ENCODE measurements around the gene DNM3. TPM values are rescaled to one million over a fixed set of nuclear protein-coding genes. Genes with fewer than 3 reads are reported as not detected.

DNM3 gene
- total and polyA plus RNA-seq, 9 of the 15 experiments (the other 6 are each of a cell fraction or from before 2014, with no cell fraction given), result 0.08 to 0.36 (median 0.22) TPM; not detected in 1

DNA sequence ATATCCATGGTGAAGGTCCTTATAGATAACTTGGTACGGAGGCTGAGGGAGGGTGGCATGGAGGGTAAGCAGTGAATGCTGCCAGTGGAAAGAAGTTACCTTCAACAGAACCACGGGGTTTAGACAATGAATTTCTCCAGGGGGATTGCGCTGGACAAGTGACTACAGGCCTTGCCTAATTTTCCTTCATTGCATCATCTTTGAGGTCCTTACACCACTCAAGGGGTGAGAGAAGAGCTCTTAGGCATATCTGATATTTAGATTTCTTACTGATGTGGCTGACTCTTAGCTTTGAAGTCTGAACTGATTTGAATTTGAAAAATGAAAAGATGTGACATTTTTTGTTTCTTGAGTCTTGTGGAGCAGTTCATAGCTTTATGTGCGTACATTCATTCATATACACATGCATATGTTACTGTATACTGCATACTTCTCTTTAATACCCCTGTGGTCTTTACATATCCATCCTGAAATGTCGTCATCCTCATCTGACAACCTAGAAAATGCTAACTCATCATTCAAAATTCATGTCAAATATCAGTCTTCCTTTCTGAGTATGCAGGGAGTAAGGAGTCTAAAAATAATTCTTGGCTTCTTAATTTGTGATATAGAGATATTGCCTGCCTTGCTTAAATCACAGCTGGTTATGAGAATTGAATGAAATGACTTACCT, 63.6 kb downstream of the DNM3 start (continued):
- TF ChIP-seq MYC (IDR thresholded peaks at IDR 0.05; ENCODE audit: low read depth, low read length) (no peak), MYC (CRISPR knock-in tag; IDR thresholded peaks at IDR 0.05; ENCODE audit: borderline replicate concordance, low read depth) (no peak), CEBPG (CRISPR knock-in tag; IDR thresholded peaks at IDR 0.05) (no peak), CEBPG (tag; conservative IDR thresholded peaks at IDR 0.05 in 1 of 2, IDR thresholded peaks at IDR 0.05 in 1 of 2) (peak; percentile 88 to 90), RB1 (IDR thresholded peaks at IDR 0.05; ENCODE audit: low read depth) (no peak), BMI1 (IDR thresholded peaks at IDR 0.05; ENCODE audit: low read length) (no peak), MAFF (IDR thresholded peaks at IDR 0.05; ENCODE audit: low read length) (peak; percentile 42; the same call in 1 of the 2 replicates), HLTF (IDR thresholded peaks at IDR 0.05) (no peak), FOXA1 (IDR thresholded peaks at IDR 0.05; ENCODE audit: borderline replicate concordance) (no peak), ZNF780A (CRISPR knock-in tag; IDR thresholded peaks at IDR 0.05) (no peak), NFE2 (IDR thresholded peaks at IDR 0.05; ENCODE audit: low read depth) (peak; percentile 44), RFX5 (IDR thresholded peaks at IDR 0.05; ENCODE audit: low read depth, low read length) (no peak), RBM22 (IDR thresholded peaks at IDR 0.05; ENCODE audit: low read depth, low read length, poor library complexity, severe bottlenecking) (no peak), NR4A1 (CRISPR knock-in tag; IDR thresholded peaks at IDR 0.05) (no peak), NR4A1 (tag; IDR thresholded peaks at IDR 0.05) (no peak), DPF2 (IDR thresholded peaks at IDR 0.05) (no peak), HNRNPL (IDR thresholded peaks at IDR 0.05; ENCODE audit: low read depth, low read length) (no peak), ZBTB1 (CRISPR knock-in tag; IDR thresholded peaks at IDR 0.05; ENCODE audit: borderline replicate concordance, low read depth) (no peak), TCF3 (CRISPR knock-in tag; IDR thresholded peaks at IDR 0.05) (no peak), PHF20 (IDR thresholded peaks at IDR 0.05; ENCODE audit: partially characterized antibody) (no peak), C11orf30 (IDR thresholded peaks at IDR 0.05; ENCODE audit: low read depth) (peak; percentile 89), MAFG (tag; conservative IDR thresholded peaks at IDR 0.05) (peak; percentile 85), ZNF146 (CRISPR knock-in tag; IDR thresholded peaks at IDR 0.05; ENCODE audit: unreplicated experiment) (no peak)
- TF ChIP-seq, protein P1, sequence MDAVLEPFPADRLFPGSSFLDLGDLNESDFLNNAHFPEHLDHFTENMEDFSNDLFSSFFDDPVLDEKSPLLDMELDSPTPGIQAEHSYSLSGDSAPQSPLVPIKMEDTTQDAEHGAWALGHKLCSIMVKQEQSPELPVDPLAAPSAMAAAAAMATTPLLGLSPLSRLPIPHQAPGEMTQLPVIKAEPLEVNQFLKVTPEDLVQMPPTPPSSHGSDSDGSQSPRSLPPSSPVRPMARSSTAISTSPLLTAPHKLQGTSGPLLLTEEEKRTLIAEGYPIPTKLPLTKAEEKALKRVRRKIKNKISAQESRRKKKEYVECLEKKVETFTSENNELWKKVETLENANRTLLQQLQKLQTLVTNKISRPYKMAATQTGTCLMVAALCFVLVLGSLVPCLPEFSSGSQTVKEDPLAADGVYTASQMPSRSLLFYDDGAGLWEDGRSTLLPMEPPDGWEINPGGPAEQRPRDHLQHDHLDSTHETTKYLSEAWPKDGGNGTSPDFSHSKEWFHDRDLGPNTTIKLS (IDR thresholded peaks at IDR 0.05; ENCODE audit: borderline replicate concordance, low read depth), result no peak
- TF ChIP-seq, protein P2, sequence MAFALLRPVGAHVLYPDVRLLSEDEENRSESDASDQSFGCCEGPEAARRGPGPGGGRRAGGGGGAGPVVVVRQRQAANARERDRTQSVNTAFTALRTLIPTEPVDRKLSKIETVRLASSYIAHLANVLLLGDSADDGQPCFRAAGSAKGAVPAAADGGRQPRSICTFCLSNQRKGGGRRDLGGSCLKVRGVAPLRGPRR (CRISPR knock-in tag; IDR thresholded peaks at IDR 0.05), result no peak
- TF ChIP-seq, protein P3, sequence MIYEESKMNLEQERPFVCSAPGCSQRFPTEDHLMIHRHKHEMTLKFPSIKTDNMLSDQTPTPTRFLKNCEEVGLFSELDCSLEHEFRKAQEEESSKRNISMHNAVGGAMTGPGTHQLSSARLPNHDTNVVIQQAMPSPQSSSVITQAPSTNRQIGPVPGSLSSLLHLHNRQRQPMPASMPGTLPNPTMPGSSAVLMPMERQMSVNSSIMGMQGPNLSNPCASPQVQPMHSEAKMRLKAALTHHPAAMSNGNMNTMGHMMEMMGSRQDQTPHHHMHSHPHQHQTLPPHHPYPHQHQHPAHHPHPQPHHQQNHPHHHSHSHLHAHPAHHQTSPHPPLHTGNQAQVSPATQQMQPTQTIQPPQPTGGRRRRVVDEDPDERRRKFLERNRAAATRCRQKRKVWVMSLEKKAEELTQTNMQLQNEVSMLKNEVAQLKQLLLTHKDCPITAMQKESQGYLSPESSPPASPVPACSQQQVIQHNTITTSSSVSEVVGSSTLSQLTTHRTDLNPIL (CRISPR knock-in tag; IDR thresholded peaks at IDR 0.05), result no peak
